ENCODE results near the gene PRELP.

- TF ChIP-seq MYC (IDR thresholded peaks at IDR 0.05; ENCODE audit: insufficient read depth, insufficient read length, insufficient replicate concordance, low read length, severe bottlenecking) (no peak), POLR2AphosphoS5 (IDR thresholded peaks at IDR 0.05; ENCODE audit: low read length) (no peak), CTCF (IDR thresholded peaks at IDR 0.05 in 2 of 3, conservative IDR thresholded peaks at IDR 0.05 in 1 of 3; ENCODE audit: control insufficient read depth in 2 of 3, extremely low read depth in 1 of 3, insufficient read depth in 1 of 3, low read depth in 3 of 3, low read length in 3 of 3) (no peak)
These were observed 35.9 kb downstream of the PRELP start for GRCh38 chr1:203511513-203511912.

Data from GM12878 (cell line).